GM10847 (cell line): ENCODE data around the gene DIABLO.

ENCODE experiments used
- POLR2A ChIP-seq: IDR thresholded peaks from 2 replicates; pipeline ENCODE4 v1.6.1; 2011; ENCODE audit not compliant: insufficient read length; ENCODE audit errors: extremely low read depth

DIABLO gene

DNA sequence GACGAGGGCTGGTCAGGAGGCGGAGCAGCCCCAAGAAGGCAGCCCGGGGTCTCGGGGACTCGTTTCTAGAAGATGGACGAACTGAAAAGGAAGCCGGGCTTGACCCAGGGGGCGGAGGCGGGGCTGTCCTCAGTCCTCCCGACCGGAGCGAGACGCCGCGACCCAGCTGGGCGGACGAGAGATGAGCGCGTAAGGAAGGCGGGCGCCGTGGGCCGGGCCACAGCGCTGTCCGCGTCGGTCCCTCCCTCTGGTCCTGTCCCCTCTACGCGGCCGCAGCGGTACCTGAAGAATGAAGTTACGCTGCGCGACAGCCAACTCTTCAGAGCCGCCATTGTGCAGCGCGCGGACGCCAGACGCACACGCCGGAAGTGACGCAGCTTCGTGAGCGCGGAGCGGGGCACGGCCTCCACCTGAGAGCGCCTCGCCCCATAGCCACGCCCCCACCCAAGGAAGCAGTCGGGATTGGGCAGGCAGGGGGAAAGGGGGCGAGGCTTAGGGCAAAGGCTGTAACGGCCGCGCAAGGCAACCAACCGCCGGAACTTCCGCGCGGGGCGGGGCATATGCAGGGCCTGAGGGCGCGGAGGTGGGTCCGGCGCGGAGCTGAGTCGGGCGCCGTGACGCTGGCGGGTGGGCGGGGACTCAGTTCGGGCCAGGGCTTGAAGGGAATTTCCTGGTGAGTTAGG lies at the start of gene DIABLO:
DIABLO (minus strand) TSS at position 370 of the 683 bp plus-strand sequence; CDS start at position 332, 38 bp downstream.
- TF ChIP-seq POLR2A: peak; percentile 95

DNA sequence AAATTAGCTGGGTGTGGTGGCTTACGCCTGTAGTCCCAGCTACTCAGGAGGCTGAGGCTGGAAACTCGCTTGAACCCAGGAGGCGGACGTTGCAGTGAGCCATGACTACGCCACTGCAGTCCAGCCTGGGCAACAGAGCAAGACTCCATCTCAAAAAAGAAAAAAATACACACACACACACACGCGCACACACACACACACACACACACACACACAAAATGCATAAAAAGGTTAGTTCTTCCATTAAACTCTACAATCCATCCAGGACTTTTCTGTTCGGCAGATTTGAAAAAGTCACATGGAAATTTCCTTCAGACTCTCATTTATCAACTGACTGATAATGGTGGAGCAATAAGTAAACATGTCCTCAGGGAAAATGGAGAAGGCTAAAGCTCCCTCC lies 49.6 kb upstream of the DIABLO start:
- no peak for TF ChIP-seq POLR2A

DNA sequence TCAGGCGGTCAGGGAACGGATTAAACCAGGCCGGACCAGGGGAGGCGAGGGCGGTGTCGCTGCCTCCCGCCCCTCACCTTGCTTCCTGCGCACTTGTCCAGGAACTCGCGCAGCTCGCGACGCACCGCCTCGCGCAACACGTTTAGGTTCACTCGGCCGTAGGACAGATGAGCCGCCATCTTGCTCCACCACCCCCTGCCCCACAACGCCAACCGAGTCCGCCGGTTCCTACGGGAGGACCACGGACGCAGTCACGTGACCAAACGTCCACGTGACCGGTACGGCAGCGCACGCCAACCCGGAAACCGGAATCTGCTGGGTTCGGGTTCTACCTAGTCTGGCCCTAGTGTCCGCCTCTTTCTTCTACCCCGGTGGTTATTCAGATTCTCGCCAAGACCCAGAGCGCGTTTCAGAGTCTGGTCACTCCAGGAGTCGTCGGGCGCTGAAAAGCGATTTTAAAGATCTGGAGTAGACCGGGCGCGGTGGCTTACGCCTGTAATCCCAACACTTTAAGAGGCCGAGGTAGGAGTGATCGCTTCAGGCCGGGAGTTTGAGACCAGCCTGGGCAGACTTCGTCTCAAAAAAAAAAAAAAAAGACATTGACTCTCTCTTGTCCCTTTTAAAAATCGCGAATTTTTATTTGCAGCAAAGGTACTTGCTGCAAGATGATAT lies 40.5 kb upstream of the DIABLO start, which contains the start of gene VPS33A:
VPS33A (minus strand) TSS at position 265 of the 672 bp plus-strand sequence; CDS start at position 179, 86 bp downstream.
- TF ChIP-seq POLR2A: peak; percentile 79

DNA sequence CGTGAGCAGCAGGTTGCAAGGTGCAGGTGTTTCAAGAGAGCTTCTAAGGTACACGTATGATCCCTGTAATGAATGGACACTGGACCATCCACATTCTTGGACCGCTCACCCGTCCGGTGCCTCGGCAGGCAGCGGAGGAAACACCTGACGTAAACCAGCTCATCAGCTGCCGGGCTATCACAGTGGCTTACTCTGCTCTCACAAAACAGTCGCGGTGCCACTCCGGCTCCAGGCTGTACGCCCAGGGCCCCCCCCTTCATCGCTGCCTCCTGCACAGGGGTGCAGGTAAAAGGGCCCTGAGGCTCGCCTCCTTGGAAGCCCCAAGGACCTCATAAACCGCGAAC lies 40.0 kb upstream of the DIABLO start:
- no peak for TF ChIP-seq POLR2A

DNA sequence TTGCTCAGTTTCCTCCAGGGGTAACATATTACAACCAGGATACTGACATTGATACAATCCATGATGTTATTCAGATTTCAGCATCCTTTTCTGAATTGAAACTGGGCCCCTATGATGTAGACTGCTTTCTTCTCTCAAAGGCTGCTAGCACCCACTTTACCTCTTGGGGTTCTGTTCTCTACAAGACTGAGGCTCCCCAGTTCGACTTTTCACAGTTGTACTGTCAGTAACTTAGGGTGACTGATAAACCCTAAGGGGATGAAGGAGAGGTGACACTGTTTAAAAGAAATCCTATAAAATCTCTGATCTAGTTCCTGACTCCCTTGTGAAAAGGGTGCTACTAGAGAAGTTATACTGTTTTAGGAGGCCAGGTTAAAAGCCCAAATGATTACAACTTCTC lies 39.6 kb upstream of the DIABLO start:
- no peak for TF ChIP-seq POLR2A

DNA sequence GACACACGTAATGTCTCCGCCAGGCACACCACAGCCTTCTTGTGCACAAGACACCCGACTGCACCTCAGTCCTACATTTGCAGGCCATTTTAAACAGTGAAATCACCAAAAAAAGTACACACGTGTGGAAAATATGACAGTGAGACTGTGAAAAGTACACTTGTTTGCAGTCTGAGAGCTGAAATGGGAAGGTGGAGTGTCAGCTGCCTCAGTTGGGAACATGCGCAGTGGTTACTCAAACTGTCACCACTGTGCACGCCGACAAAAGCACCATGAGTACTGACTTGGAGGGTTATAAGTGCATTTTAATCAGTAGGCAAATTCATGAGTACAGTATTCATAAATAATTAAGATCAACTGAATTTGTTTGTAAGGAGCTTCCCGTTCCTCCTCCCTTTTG lies 24.7 kb upstream of the DIABLO start:
- no peak for TF ChIP-seq POLR2A

DNA sequence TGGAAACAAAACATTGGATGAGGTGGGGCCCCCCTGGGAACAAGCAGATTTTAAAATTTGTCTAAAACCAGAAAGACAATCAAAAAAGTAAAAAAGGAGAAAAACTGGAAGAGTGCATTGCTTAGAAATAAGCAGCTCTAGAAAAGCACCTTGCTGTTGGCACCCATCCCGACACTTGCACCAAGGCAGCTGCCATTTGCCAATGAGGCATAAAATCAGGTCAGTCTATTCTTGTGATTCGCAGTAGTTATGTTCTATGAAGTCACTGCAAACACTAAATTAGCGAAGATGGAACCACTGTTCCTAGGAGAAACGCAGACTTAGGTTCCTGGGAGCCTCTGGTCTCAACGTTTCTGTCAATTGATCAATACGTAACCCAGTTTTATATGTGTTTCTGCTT lies 24.2 kb upstream of the DIABLO start:
- TF ChIP-seq POLR2A: no peak

DNA sequence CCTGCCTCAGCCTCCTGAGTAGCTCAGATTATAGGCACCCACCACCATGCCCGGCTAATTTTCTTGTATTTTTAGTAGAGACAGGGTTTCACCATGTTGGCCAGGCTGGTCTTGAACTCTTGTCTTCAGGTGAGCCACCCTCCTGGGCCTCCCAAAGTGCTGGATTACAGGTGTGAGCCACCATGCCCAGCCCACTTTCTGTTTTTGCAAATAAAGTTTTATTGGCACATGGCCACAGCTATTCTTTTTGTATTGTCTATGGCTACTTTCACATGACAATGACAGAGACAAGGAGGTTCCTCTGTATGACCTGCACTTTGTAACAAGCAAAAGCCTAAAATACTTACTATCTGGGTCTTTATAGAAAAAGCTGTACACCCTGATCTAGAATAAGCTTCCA lies 19.7 kb upstream of the DIABLO start:
- TF ChIP-seq POLR2A: no peak

DNA sequence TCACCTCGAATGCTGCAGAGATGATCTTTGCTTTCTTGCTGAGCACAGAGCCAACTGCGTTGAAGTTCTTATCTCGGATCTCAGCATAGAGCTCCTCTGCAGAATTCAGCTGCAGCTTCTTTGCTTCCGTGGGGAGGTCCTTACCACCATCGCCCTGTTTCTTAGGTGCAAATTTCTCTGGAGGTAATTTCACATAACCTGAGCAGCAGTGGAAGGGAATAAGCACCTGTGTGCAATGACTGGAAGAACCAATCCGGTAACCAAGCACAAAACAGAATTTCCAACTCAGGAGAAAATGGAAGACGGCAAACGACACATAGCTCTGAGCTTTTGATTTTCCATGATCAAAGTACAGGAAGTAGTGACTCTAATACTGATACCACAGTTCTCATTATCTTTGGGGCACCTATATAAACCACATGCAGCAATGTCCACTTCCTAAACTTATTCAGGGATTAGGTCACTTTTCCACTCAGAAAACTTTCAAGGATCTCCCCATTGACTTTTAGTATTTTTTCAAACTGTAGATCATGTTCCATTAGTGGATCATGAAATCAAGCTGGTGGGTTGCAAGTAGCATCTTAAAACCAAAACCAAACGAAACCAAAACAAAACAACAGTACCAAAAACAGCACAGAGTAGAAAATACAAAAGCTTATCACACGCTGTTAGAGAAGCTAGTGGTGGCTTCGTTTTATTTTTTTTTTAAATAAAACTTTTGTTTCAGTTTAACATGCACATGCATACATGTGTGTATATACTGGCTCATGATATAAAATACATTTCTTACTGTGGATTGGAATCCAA lies 18.9 kb upstream of the DIABLO start:
- TF ChIP-seq POLR2A: no peak

DNA sequence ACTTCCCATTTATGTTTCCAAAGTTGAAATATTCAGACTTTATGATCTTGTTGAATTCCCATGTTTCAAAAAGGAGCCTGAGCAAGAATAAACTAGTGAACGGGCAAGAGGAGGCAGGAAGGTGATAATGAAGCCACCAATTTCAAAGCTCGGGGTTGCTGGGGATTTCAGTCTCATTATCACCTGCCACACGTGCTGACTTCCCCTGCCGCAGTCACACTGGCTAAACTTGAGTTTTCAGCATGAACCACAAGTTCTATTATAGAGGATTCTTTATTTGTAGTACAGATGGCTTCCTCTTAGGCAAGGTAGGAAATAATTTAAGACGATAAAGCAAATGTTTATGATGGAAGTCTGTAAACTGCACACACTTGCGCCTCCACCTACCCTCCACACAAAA lies 18.1 kb upstream of the DIABLO start:
- no peak for TF ChIP-seq POLR2A

DNA sequence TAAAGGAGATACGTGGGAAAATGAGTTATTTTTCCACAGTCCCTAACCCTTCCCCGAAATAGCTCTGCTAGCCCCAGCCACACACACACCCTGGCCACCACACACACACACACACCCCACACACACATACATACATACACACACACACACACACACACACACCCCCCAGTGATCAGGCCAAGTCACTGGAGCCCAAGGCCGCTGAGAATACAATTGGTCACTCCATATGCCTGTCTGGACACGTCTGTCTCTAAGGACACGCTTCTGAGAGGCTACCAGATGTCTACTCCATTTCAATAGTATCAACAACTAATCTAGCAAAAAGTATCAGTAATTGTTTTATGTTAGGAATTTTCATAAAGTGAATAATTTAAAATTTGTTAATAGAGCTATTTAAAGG lies 13.0 kb upstream of the DIABLO start:
- no peak for TF ChIP-seq POLR2A

DNA sequence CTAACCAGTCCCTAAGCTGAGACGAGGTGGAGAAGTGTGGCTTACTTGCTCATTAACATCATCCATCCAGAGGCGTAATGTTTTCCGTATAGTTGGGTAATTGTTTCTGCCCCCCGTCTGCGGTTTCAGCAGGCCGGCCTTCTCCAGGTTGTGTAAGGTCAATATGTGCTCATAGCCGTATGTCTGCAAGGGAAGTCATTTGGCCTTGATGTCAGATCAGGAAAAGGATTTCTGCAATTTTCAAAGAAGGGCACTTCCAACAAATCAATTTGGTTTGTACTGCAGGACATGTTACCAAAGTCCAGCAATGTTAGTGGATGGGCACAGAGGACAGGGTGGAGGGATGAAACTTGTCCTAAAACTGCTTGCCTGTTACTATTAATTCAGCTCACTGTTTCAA lies 9.9 kb upstream of the DIABLO start:
- TF ChIP-seq POLR2A: no peak

DNA sequence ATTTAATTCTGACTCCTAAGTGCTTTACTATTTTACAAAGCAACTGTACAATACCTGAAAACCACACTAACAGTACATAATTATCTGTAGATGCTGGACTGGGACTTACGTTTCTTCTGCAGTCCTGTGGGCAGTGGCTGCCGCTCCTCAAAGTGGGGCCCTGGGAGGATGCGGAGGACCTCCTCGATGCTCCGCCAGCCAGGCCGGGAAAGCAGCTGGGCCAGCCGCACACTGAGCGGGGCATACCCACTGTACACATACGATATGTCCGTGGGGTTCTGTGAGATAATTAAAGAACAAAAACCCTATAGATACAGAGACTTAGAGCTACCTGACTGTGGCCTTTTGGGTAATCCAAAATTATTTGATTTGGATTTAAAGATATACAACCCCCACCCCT lies 6.8 kb upstream of the DIABLO start:
- no peak for TF ChIP-seq POLR2A

DNA sequence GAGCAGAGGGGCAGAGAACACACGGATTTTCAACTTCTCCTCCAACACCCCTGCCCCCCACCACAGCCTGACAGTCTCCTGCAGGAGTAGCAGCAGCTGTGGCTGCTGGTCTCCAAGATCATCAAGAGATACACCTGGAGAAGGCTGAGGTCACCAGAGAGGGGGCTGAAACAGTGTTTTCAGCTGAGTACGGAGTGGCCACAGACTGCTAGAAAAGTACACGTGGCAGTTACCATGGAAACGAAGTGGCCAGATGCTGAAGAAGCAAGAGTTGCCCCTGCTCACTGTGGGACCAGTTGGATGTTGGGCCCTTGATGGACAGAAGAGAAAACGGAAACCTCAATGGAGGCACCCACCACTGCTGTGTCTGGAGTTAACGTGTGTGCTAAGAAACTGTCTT lies 4.9 kb upstream of the DIABLO start:
- no peak for TF ChIP-seq POLR2A

DNA sequence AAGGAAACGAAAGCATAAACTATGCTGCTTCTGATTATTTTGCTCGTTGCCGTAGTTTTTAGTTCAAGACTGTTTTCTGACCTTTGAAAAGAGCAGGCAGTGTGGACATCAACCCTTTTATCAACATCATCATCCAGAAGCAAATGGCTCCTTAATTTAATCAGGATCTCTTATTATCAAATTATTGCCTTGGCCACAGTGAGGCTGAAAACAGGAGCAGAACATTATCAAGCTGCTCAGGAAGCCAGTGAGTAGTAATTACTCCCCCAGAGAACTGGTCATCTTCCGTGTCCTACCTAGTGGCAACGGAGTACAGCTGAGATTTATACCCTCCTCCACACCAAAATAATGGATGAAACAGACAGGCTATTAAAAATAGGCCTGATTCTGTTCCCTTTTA lies 2.2 kb upstream of the DIABLO start:
- no peak for TF ChIP-seq POLR2A

DNA sequence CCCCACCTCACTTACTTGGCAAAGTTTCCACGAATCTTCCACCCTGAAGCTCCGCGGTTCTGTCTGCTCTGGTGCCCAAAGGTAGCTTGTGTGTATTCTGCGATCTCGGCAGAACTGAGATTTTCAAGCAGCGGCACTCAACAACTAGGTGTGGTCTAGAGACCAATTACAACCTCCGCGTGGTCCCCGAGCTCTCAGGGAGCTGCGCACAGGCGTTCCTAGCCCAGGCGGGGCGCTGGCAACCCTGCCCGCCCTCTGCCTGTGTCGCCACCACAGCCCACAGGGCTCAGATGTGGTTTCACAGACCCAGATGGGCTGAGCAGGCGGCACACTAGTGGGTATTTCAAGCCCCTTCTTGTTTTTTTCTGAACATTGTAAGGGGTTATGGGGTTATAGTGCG lies 1.5 kb upstream of the DIABLO start:
- TF ChIP-seq POLR2A: no peak
